Retinal pigment epithelial cell (primary cell): Measurements from ENCODE around the gene LPAR6.

Experiments
- DNase-seq: peaks from one replicate; pipeline ENCODE4 v3.0.0-alpha.2; 2010; ENCODE audit warnings: low read depth
- H3K4me3 ChIP-seq: 2 replicates; pipeline ENCODE4 v1.5.1; 2011; ENCODE audit warnings: mild to moderate bottlenecking, low read length, control low read depth, moderate library complexity
- CTCF ChIP-seq: conservative IDR thresholded peaks from 2 replicates; pipeline ENCODE4 v1.5.1; 2011; ENCODE audit warnings: low read depth, low read length, control low read depth, inconsistent platforms

Gene LPAR6

GRCh38 chr13:48397744-48398143 is 15.2 kb downstream of the LPAR6 start:
- no peak for DNase-seq
- no peak overlapping the region for H3K4me3 ChIP-seq
- no peak for TF ChIP-seq CTCF

GRCh38 chr13:48393698-48394085 is 19.2 kb downstream of the LPAR6 start:
- no peak for DNase-seq
- no peak overlapping the region for H3K4me3 ChIP-seq
- TF ChIP-seq CTCF, result no peak

GRCh38 chr13:48393030-48393697 is 19.7 kb downstream of the LPAR6 start:
- TF ChIP-seq CTCF, result no peak
- DNase-seq, result no peak

GRCh38 chr13:48391257-48391656 is 21.7 kb downstream of the LPAR6 start:
- no peak for TF ChIP-seq CTCF
- no peak overlapping the region for H3K4me3 ChIP-seq
- no peak for DNase-seq

More at GRCh38 chr13:48393030-48393697, 19.7 kb downstream of the LPAR6 start:
- H3K4me3 ChIP-seq, result no peak overlapping the region

- no peak for TF ChIP-seq CTCF
- H3K4me3 ChIP-seq, result no peak overlapping the region
- DNase-seq, result no peak
These were observed 26.1 kb downstream of the LPAR6 start for GRCh38 chr13:48386816-48387215.

GRCh38 chr13:48383384-48383783 is 29.5 kb downstream of the LPAR6 start:
- no peak for DNase-seq
- H3K4me3 ChIP-seq, result no peak overlapping the region
- no peak for TF ChIP-seq CTCF

GRCh38 chr13:48380581-48380980 is 32.3 kb downstream of the LPAR6 start:
- no peak overlapping the region for H3K4me3 ChIP-seq
- TF ChIP-seq CTCF, result no peak
- DNase-seq, result no peak
